MM.1S (cell line): ENCODE data around the gene SCUBE1.

ENCODE experiments used
- DNase-seq: peaks from one replicate; pipeline ENCODE4 v3.0.0-alpha.2; 2015
- H2AFZ ChIP-seq: fragments of 300-600 bp; sonication (generic); 2 replicates; pipeline ENCODE4 v1.6.0; 2016; ENCODE audit warnings: antibody characterized with exemption, low read length
- H3F3A ChIP-seq: fragments of 300-600 bp; sonication (generic); 2 replicates; pipeline ENCODE4 v1.6.1; 2016; ENCODE audit warnings: mild to moderate bottlenecking, antibody characterized with exemption, low read length, moderate library complexity, mixed read lengths; ENCODE audit not compliant: insufficient read depth
- H3K27ac ChIP-seq: fragments of 300-600 bp; sonication (generic); 2 replicates; pipeline ENCODE4 v1.5.1; 2016; ENCODE audit warnings: mild to moderate bottlenecking, low read length
- H3K27me3 ChIP-seq: fragments of 300-600 bp; sonication (generic); replicated peaks from 2 replicates; pipeline ENCODE4 v1.6.0; 2016; ENCODE audit warnings: low read length; ENCODE audit not compliant: insufficient read depth
- H3K36me3 ChIP-seq: fragments of 300-600 bp; sonication (generic); replicated peaks from 2 replicates; pipeline ENCODE4 v1.6.1; 2016; ENCODE audit warnings: mild to moderate bottlenecking, low read length, mixed read lengths; ENCODE audit not compliant: insufficient read depth
- H3K4me1 ChIP-seq: fragments of 300-600 bp; sonication (generic); 2 replicates; pipeline ENCODE4 v1.6.1; 2016; ENCODE audit warnings: low read length, mixed read lengths
- H3K4me2 ChIP-seq: fragments of 300-600 bp; sonication (generic); 2 replicates; pipeline ENCODE4 v1.6.0; 2016; ENCODE audit warnings: low read depth, low read length
- H3K4me3 ChIP-seq: fragments of 300-600 bp; sonication (generic); 2 replicates; pipeline ENCODE4 v1.5.1; 2016; ENCODE audit warnings: low read length, mixed read lengths
- H3K79me2 ChIP-seq: fragments of 300-600 bp; sonication (generic); 2 replicates; pipeline ENCODE4 v1.6.1; 2016; ENCODE audit warnings: mixed run types, low read length, mixed read lengths
- H3K9ac ChIP-seq: fragments of 300-600 bp; sonication (generic); 2 replicates; pipeline ENCODE4 v1.6.1; 2016; ENCODE audit warnings: low read length, mixed read lengths
- H3K9me2 ChIP-seq: fragments of 300-600 bp; sonication (generic); replicated peaks from 2 replicates; pipeline ENCODE4 v1.6.1; 2016; ENCODE audit warnings: mild to moderate bottlenecking, low read length, mixed read lengths; ENCODE audit not compliant: insufficient read depth
- H3K9me3 ChIP-seq: fragments of 300-600 bp; sonication (generic); replicated peaks from 2 replicates; pipeline ENCODE4 v1.6.1; 2016; ENCODE audit warnings: mild to moderate bottlenecking, low read length, mixed read lengths; ENCODE audit not compliant: insufficient read depth
- H4K20me1 ChIP-seq: fragments of 300-600 bp; sonication (generic); 2 replicates; pipeline ENCODE4 v1.6.1; 2016; ENCODE audit warnings: mild to moderate bottlenecking, low read length, moderate library complexity, mixed read lengths; ENCODE audit not compliant: insufficient read depth
- CTCF ChIP-seq: fragments of 300-600 bp; sonication (generic); IDR thresholded peaks from 2 replicates; pipeline ENCODE4 v1.5.1; 2016; ENCODE audit warnings: antibody characterized with exemption, low read length, mixed read lengths
- EZH2 ChIP-seq: fragments of 300-600 bp; sonication (generic); optimal IDR thresholded peaks from 2 replicates; pipeline ENCODE3; 2017; ENCODE audit warnings: low read depth, mild to moderate bottlenecking, antibody characterized with exemption, low read length, mixed read lengths
- EZH2phosphoT487 ChIP-seq: fragments of 300-600 bp; sonication (generic); IDR thresholded peaks from 2 replicates; pipeline ENCODE4 v1.6.1; 2018; ENCODE audit warnings: antibody characterized with exemption, low read length

The SCUBE1 gene

DNA sequence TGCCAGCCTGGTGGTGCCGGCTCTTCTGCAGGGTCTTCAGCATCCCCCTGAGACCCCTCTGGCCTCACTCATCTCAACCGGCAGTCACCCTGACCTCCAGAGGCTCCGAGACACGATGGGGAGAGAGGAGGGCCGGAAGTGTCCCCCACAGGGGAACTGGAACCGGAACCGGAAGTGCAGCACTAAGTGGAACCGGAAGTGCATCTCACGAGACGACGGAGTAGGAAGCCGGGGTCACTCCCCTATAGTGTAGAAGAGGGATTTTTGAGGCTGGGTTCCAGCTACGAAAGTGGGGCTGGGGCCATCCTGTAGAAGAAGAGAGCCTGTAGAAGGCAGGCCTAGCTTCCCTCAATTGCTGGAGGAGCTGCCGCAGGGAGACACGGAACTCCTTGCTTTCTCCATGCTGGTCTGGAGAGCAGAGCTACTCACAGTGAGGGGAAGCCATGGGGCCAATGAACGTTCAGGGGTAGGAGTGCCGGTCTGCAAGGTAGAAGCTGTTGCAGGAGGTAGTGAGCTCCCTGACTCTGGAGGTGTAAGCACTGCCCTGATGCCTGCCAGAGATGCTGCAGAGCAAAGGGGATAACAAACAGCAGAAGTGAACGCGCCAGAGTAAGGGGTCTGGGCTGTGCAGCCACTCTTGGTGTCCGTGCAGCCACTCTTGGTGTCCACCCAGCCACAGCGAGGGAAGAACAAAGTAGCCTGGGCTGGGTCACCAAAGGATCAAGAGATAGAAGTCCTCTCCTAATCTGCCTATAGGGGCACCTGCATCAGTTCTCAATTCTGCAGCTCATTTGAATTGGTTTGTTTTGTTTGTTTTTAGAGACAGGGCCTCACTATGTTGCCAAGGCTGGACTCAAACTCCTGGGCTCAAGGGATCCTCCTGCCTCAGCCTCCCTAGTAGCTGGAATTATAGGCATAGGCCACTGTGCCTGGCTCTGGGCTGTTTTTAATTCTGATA, 21.9 kb downstream of the SCUBE1 start:
- Histone ChIP-seq H2AFZ (peak overlapping the region; percentile 35), H3K4me1 (no peaks in the 10 kb centered on the region), H3K9me3 (no peaks in the 10 kb centered on the region), H3K36me3 (no peaks in the 10 kb centered on the region), H3K27ac (no peak overlapping the region), H3K4me2 (no peak overlapping the region), H3F3A (no peaks in the 10 kb centered on the region), H3K9me2 (no peaks in the 10 kb centered on the region), H4K20me1 (no peaks in the 10 kb centered on the region), H3K4me3 (no peak overlapping the region), H3K27me3 (peaks cover 8% of the 10 kb centered on the region; the same call in 1 of the 2 replicates), H3K9ac (no peak overlapping the region), H3K79me2 (no peaks in the 10 kb centered on the region)
- DNase-seq = no peak
- TF ChIP-seq EZH2phosphoT487 (no peak), CTCF (no peak), EZH2 (no peak)

DNA sequence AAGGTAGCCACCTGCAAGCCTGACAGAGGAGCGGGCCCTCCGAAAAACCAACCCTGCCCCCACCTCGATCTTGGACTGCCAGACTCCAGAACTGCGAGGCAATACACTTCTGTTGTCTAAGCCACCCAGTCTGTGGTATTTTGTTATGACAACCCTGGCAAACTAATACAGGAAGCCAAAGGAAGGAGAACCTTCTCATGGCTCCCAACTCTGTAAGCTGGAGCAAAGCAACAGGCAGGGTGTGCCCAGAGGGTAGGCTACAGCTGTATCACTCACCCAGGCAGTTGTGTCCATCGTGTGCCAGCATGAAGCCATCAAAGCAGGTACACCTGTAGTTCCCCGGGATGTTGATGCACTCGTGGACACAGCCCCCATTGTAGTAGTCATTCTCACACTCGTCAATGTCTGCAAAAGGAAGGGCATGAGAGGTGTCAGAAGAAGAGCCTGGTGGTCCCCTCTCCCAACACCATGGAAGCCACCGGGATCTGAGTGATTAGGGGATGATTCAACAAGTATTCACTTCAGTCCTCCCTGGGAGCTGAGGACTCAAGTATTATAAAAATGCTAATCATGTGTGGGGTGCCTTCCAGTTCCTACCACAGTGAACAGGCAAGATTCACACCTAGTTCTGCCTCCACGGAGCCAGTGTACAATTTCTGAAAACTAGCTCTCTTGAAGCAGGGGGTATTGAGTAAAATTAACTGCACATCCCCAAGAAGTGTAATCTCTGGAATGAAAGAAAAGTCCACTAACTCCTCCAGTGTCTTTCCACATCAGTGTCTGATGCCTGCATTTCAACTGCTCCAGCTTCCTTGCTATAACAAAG, 23.3 kb downstream of the SCUBE1 start:
- H3K9me3 ChIP-seq = no peaks in the 10 kb centered on the region

DNA sequence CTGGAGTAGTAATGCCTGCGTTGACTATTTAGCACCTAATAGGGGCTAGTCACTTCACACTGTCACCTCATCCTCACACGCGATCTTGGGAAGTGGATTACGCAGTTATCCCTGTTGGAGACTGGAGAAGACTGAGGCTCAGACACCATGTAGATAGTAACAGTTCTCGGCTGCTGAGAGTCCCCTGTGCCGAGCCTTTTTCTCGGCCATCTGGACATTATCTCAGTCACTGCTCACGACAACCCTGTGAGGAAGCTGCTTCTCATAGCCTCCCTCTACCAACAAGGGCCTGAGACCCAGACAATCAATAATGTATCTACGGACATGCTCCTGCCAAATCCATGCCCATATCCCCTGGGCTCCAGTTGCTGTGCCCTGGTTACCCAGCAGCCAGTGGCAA, 25.9 kb downstream of the SCUBE1 start:
- TF ChIP-seq EZH2phosphoT487 = no peak
- no peak for TF ChIP-seq EZH2
- TF ChIP-seq CTCF = no peak
- no peak for DNase-seq
- no peaks in the 10 kb centered on the region for H3K9me2 ChIP-seq
- H3K4me2 ChIP-seq = no peak overlapping the region
- no peak overlapping the region for H3K4me3 ChIP-seq
- no peak overlapping the region for H3K9ac ChIP-seq
- no peaks in the 10 kb centered on the region for H3K79me2 ChIP-seq
- peaks cover 7% of the 10 kb centered on the region; the same call in 1 of the 2 replicates for H3K27me3 ChIP-seq
- H4K20me1 ChIP-seq = no peaks in the 10 kb centered on the region
- no peaks in the 10 kb centered on the region for H3F3A ChIP-seq
- no peaks in the 10 kb centered on the region for H3K9me3 ChIP-seq
- no peak overlapping the region for H2AFZ ChIP-seq
- no peaks in the 10 kb centered on the region for H3K4me1 ChIP-seq
- H3K36me3 ChIP-seq = no peaks in the 10 kb centered on the region
- H3K27ac ChIP-seq = no peak overlapping the region

More for the DNA sequence above, 23.3 kb downstream of the SCUBE1 start:
- Histone ChIP-seq H3K4me3 (no peak overlapping the region), H3K9me2 (no peaks in the 10 kb centered on the region), H3K27ac (no peak overlapping the region), H3K27me3 (peaks cover 4% of the 10 kb centered on the region; the same call in 1 of the 2 replicates), H2AFZ (no peak overlapping the region), H3K36me3 (no peaks in the 10 kb centered on the region), H3K9ac (no peak overlapping the region), H3K4me1 (no peaks in the 10 kb centered on the region), H3K4me2 (no peak overlapping the region), H3F3A (no peaks in the 10 kb centered on the region), H4K20me1 (no peaks in the 10 kb centered on the region), H3K79me2 (no peaks in the 10 kb centered on the region)
- no peak for DNase-seq
- TF ChIP-seq CTCF = no peak
- no peak for TF ChIP-seq EZH2phosphoT487
- TF ChIP-seq EZH2 = no peak
